Measurements from ENCODE around the gene SLIT3.

- TF ChIP-seq, protein P1, sequence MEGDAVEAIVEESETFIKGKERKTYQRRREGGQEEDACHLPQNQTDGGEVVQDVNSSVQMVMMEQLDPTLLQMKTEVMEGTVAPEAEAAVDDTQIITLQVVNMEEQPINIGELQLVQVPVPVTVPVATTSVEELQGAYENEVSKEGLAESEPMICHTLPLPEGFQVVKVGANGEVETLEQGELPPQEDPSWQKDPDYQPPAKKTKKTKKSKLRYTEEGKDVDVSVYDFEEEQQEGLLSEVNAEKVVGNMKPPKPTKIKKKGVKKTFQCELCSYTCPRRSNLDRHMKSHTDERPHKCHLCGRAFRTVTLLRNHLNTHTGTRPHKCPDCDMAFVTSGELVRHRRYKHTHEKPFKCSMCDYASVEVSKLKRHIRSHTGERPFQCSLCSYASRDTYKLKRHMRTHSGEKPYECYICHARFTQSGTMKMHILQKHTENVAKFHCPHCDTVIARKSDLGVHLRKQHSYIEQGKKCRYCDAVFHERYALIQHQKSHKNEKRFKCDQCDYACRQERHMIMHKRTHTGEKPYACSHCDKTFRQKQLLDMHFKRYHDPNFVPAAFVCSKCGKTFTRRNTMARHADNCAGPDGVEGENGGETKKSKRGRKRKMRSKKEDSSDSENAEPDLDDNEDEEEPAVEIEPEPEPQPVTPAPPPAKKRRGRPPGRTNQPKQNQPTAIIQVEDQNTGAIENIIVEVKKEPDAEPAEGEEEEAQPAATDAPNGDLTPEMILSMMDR (IDR thresholded peaks at IDR 0.05), result no peak
- TF ChIP-seq POLR2A (IDR thresholded peaks at IDR 0.05), result no peak
These were observed 634.6 kb downstream of the SLIT3 start for GRCh38 chr5:168666356-168666755.
